SIG-M5 treated with dmso at 0.1 percent for 504 hours (cell line): ENCODE results near the gene ZSCAN1.

Experiments used
- DNase-seq: peaks from one replicate; lab custom pipeline; 2025; ENCODE audit not compliant: unreplicated experiment; lab: John Stamatoyannopoulos, UW

The ZSCAN1 gene

GRCh38 chr19:58040751-58041525 lies 7.1 kb downstream of the ZSCAN1 start:
- no peak for DNase-seq

GRCh38 chr19:58042495-58043340 lies 8.9 kb downstream of the ZSCAN1 start:
- DNase-seq, result no peak

- no peak for DNase-seq
These were observed 10.6 kb downstream of the ZSCAN1 start for GRCh38 chr19:58044391-58044790.

GRCh38 chr19:58044886-58045285 lies 11.1 kb downstream of the ZSCAN1 start:
- no peak for DNase-seq

GRCh38 chr19:58045411-58046050 lies 11.7 kb downstream of the ZSCAN1 start:
- DNase-seq, result no peak

GRCh38 chr19:58046856-58047255 lies 13.0 kb downstream of the ZSCAN1 start:
- no peak for DNase-seq

- DNase-seq, result no peak
These were observed 13.8 kb downstream of the ZSCAN1 start for GRCh38 chr19:58047672-58048071.

GRCh38 chr19:58052256-58052655 lies 18.4 kb downstream of the ZSCAN1 start:
- DNase-seq, result no peak

GRCh38 chr19:58053480-58054156 lies 19.8 kb downstream of the ZSCAN1 start:
- no peak for DNase-seq

GRCh38 chr19:58054901-58055874 lies 21.4 kb downstream of the ZSCAN1 start:
- no peak for DNase-seq

- DNase-seq, result no peak
These were observed 22.4 kb downstream of the ZSCAN1 start for GRCh38 chr19:58056261-58056660.

- no peak for DNase-seq
These were observed 23.0 kb downstream of the ZSCAN1 start for GRCh38 chr19:58056861-58057260.

GRCh38 chr19:58058467-58058866 lies 24.6 kb downstream of the ZSCAN1 start:
- no peak for DNase-seq

GRCh38 chr19:58059003-58059670 lies 25.3 kb downstream of the ZSCAN1 start, which contains the start of gene ZNF135:
ZNF135 (plus strand) TSS chr19:58059282; CDS start chr19:58060003, 721 bp downstream.
- no peak for DNase-seq

GRCh38 chr19:58059671-58060078 lies 25.9 kb downstream of the ZSCAN1 start:
- DNase-seq, result no peak

- no peak for DNase-seq
These were observed 26.4 kb downstream of the ZSCAN1 start for GRCh38 chr19:58060231-58060630.

- DNase-seq, result no peak
These were observed 29.9 kb downstream of the ZSCAN1 start for GRCh38 chr19:58063712-58064111.

GRCh38 chr19:58067240-58067912 lies 33.6 kb downstream of the ZSCAN1 start:
- DNase-seq, result no peak

GRCh38 chr19:58079792-58080191 lies 46.0 kb downstream of the ZSCAN1 start:
- no peak for DNase-seq
